SK-N-SH (cell line): Measurements from ENCODE around the gene AGO3. TPM values are rescaled to one million over a fixed set of nuclear protein-coding genes. Genes with fewer than 3 reads are reported as not detected.

Experiments used
- CTCF ChIP-seq: fragments of 200-600 bp; sonication (generic); IDR thresholded peaks from 2 replicates; pipeline ENCODE4 v1.6.1; 2017; ENCODE audit warnings: antibody characterized with exemption, mild to moderate bottlenecking, moderate library complexity
- EP300 ChIP-seq, 2 experiments: IDR thresholded peaks; 2 replicates each; pipeline versions ENCODE4 v1.4.0 to v1.6.1; 2012; ENCODE audit warnings: borderline replicate concordance in 1 of 2, low read depth in 1 of 2, low read length in 1 of 2
- FOXJ3 ChIP-seq: sonication (generic); formaldehyde crosslinking; IDR thresholded peaks from 2 replicates; pipeline ENCODE4 v1.5.1; 2020; ENCODE audit warnings: mild to moderate bottlenecking, missing genetic modification reagents
- GABPA ChIP-seq: IDR thresholded peaks from 2 replicates; pipeline ENCODE4 v1.4.0; 2012; ENCODE audit warnings: low read depth, mild to moderate bottlenecking
- GATA2 ChIP-seq: sonication (generic); formaldehyde crosslinking; IDR thresholded peaks from 2 replicates; pipeline ENCODE4 v1.5.0; 2020; ENCODE audit warnings: mild to moderate bottlenecking, missing genetic modification reagents
- IRF3 ChIP-seq: fragments of 150-350 bp; IDR thresholded peaks from 2 replicates; pipeline ENCODE4 v1.6.1; 2016; ENCODE audit warnings: mild to moderate bottlenecking, low read depth, low read length
- MAX ChIP-seq: IDR thresholded peaks from 2 replicates; pipeline ENCODE4 v1.4.0; 2012; ENCODE audit warnings: low read depth
- MEF2A ChIP-seq: IDR thresholded peaks from 2 replicates; pipeline ENCODE4 v1.4.0; 2012; ENCODE audit warnings: low read depth, borderline replicate concordance
- MXI1 ChIP-seq: IDR thresholded peaks from 2 replicates; pipeline ENCODE4 v1.6.1; 2012; ENCODE audit warnings: mild to moderate bottlenecking, low read depth, low read length, improper control_type of control experiment
- POLR2AphosphoS5 ChIP-seq: IDR thresholded peaks from 2 replicates; pipeline ENCODE4 v1.6.1; 2012; ENCODE audit warnings: low read depth, low read length
- RCOR1 ChIP-seq: fragments of 150-350 bp; IDR thresholded peaks from 2 replicates; pipeline ENCODE4 v1.6.1; 2017; ENCODE audit warnings: antibody characterized with exemption, low read length
- REST ChIP-seq: IDR thresholded peaks from 2 replicates; pipeline ENCODE4 v1.6.1; 2012; ENCODE audit warnings: mild to moderate bottlenecking, low read depth, low read length, moderate library complexity
- RFX5 ChIP-seq: IDR thresholded peaks from 2 replicates; pipeline ENCODE4 v1.6.1; 2012; ENCODE audit warnings: mild to moderate bottlenecking, improper control_type of control experiment, low read length
- SIN3A ChIP-seq: IDR thresholded peaks from 2 replicates; pipeline ENCODE4 v1.6.1; 2012; ENCODE audit warnings: low read depth, mild to moderate bottlenecking, low read length, moderate library complexity, borderline replicate concordance
- SMC3 ChIP-seq: IDR thresholded peaks from 2 replicates; pipeline ENCODE4 v1.6.1; 2012; ENCODE audit warnings: low read depth, low read length, improper control_type of control experiment
- TAF1 ChIP-seq: IDR thresholded peaks from 2 replicates; pipeline ENCODE4 v1.6.1; 2012; ENCODE audit warnings: low read depth, mild to moderate bottlenecking, low read length, moderate library complexity, borderline replicate concordance
- TCF12 ChIP-seq: IDR thresholded peaks from 2 replicates; pipeline ENCODE4 v1.4.0; 2012
- TEAD4 ChIP-seq: IDR thresholded peaks from 2 replicates; pipeline ENCODE4 v1.4.0; 2012; ENCODE audit warnings: mild to moderate bottlenecking, borderline replicate concordance; ENCODE audit not compliant: insufficient read depth
- USF2 ChIP-seq: fragments of 150-350 bp; IDR thresholded peaks from 2 replicates; pipeline ENCODE4 v1.6.1; 2017; ENCODE audit warnings: antibody characterized with exemption, low read length, low read depth, borderline replicate concordance
- YY1 ChIP-seq: IDR thresholded peaks from 2 replicates; pipeline ENCODE4 v1.4.0; 2012; ENCODE audit warnings: low read depth, mild to moderate bottlenecking
- polyA plus RNA-seq, 3 experiments: library from polyadenylated mRNA; depleted of rRNA; stranded (reverse); fragments of >200 nt; gene quantifications; 2 replicates each; pipeline ENCODE4 v1.2.3, GENCODE V29; 2012

The AGO3 gene
- polyA plus RNA-seq, 1 of the 3 experiments (the other 2 are of a cell fraction), result 6.7 TPM

- TF ChIP-seq REST, result peak; percentile 49; the same call in 1 of the 2 replicates
- TF ChIP-seq TCF12, result no peak
- no peak for TF ChIP-seq TEAD4
- peak; percentile 83 for TF ChIP-seq CTCF
- TF ChIP-seq IRF3, result no peak
- no peak for TF ChIP-seq GATA2 (CRISPR knock-in tag)
- peak; percentile 60 for TF ChIP-seq POLR2AphosphoS5
- TF ChIP-seq GABPA, result peak; percentile 62
- no peak for TF ChIP-seq EP300 (IDR thresholded peaks at IDR 0.05; ENCODE audit: borderline replicate concordance in 1 of 2, low read depth in 1 of 2, low read length in 1 of 2)
- TF ChIP-seq SIN3A, result no peak; the same call in 1 of the 2 replicates
- TF ChIP-seq RFX5, result 0 out of 2 replicates have a peak, but pooled peaks have one; percentile 44
- peak; percentile 57 for TF ChIP-seq RCOR1
- TF ChIP-seq MEF2A, result no peak
- peak; percentile 55 for TF ChIP-seq SMC3
- TF ChIP-seq FOXJ3 (CRISPR knock-in tag), result no peak
- no peak for TF ChIP-seq USF2
- TF ChIP-seq YY1, result no peak
- peak; percentile 66; the same call in 1 of the 2 replicates for TF ChIP-seq MXI1
- peak; percentile 59; the same call in 1 of the 2 replicates for TF ChIP-seq MAX
- peak; percentile 49; the same call in 1 of the 2 replicates for TF ChIP-seq TAF1
These were observed 47.8 kb upstream of the AGO3 start, which contains the start of gene AGO1 (continued) for GRCh38 chr1:35882945-35883634.
